Gastrocnemius medialis (tissue), 4 donors: ENCODE measurements around the gene KASH5. TPM values are rescaled to one million over a fixed set of nuclear protein-coding genes. Genes with fewer than 3 reads are reported as not detected.

Experiments used
- ATAC-seq, 2 donors: fragments of 150-250 bp; one replicate each; pipeline ENCODE4 v1.9.1; 2016
- DNase-seq, 2 donors: peaks; one replicate each; pipeline ENCODE4 v3.0.0-alpha.2; 2019
- H3K27ac ChIP-seq, 4 donors: fragments of 200-600 bp; sonication (generic); 1 replicate in 1 of 4; 2 replicates in 3 of 4; pipeline ENCODE4 v1.5.1; 2016 to 2018; ENCODE audit warnings: mild to moderate bottlenecking in 2 of 4, moderate library complexity in 1 of 4
- H3K27me3 ChIP-seq, 3 donors: fragments of 200-600 bp; sonication (generic) in 2 of 3; 1 replicate in 1 of 3; 2 replicates in 2 of 3; pipeline versions ENCODE4 v1.5.1 to v1.6.0; 2016 to 2019; ENCODE audit warnings: mild to moderate bottlenecking in 1 of 3, moderate library complexity in 1 of 3
- H3K36me3 ChIP-seq, 2 donors: fragments of 200-600 bp; sonication (generic) in 1 of 2; one replicate each; pipeline ENCODE4 v1.5.1; 2017 to 2018
- H3K4me1 ChIP-seq, 2 donors: fragments of 200-600 bp; sonication (generic) in 1 of 2; one replicate each; pipeline ENCODE4 v1.5.1; 2016 to 2017; ENCODE audit warnings: mild to moderate bottlenecking in 2 of 2
- H3K4me3 ChIP-seq, 4 donors: fragments of 200-600 bp; sonication (generic) in 3 of 4; 1 replicate in 1 of 4; 2 replicates in 3 of 4; pipeline ENCODE4 v1.5.1; 2016 to 2019; ENCODE audit warnings: mild to moderate bottlenecking in 2 of 4
- H3K9me3 ChIP-seq, 3 donors: fragments of 200-600 bp; sonication (generic) in 2 of 3; 1 replicate in 1 of 3; 2 replicates in 2 of 3; pipeline ENCODE4 v1.5.1; 2016 to 2019
- CTCF ChIP-seq, 5 experiments: fragments of 450-650 bp in 3 of 5; fragments of 200-600 bp in 2 of 5; sonication (generic) in 2 of 5; IDR thresholded peaks in 4 of 5; conservative IDR thresholded peaks in 1 of 5; 1 replicate in 4 of 5; 2 replicates in 1 of 5; pipeline ENCODE4 v1.5.1; 2016 to 2019; ENCODE audit warnings: antibody characterized with exemption in 5 of 5, mild to moderate bottlenecking in 3 of 5, moderate library complexity in 3 of 5
- POLR2A ChIP-seq, 2 donors: fragments of 450-650 bp; IDR thresholded peaks; one replicate each; pipeline ENCODE4 v1.6.1; 2017; ENCODE audit warnings: antibody characterized with exemption in 2 of 2, mild to moderate bottlenecking in 2 of 2, moderate library complexity in 2 of 2
- in situ Hi-C, 4 donors: fragments of 200-750 bp; cut with MboI; loops; one replicate each; pipeline versions ENCODE4 v1.15.0 to v1.8.0; 2017; ENCODE audit warnings: low sequenced_read_pairs in 4 of 4
- intact Hi-C: fragments of 100-400 bp; cut with DNase I; formaldehyde crosslinking; loops from one replicate; pipeline ENCODE4 v1.15.1; 2023; ENCODE audit warnings: low total_unique reads
- total RNA-seq, 4 donors: library from RNA; depleted of rRNA; stranded (reverse); fragments of >200 nt; gene quantifications; one replicate each; pipeline versions ENCODE4 v1.1.0 to v1.2.3, GENCODE V29; 2016

The KASH5 gene
- total RNA-seq, 4 donors from 2014 or later = not detected

DNA sequence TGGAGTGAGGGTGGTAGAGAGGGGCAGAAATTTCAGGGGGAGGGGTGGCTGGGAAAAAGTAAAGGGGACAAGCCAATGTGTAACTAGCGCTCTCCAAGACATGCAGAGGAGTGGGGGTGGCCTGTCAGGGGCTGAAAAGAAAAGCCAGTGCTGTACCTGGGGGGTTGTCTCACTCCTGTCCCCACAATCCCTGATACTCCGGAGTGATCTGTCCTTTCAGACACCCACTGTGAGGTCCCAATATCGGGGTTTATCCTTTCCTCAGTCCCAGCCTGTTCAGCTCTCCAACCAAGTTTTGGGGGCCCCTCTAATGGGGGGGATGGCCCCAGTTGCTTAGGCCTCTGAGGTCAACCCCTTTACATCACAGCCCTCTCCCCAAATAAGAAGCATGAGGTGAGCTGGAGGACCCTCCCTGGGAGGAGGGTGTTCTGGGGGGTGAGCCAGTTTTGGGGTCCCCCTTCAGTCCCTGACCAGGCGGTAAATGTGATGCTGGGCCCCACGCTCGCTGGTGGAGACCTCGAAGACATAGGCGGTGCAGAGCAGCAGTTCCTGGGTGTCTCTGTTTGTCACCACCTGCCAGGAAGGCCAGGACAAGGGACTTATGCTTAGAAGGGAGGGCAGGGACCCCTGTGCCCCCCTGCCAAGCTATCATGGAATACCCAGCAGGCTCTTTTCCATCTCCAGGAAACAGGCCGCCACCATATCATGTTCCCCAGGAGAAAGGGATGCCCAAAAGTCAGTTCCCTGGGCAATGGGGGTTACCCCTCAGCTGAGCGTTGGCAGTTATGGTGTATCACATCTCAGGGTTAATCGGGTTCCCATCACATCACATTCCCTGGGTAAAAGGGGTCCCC lies 47.0 kb upstream of the KASH5 start:
- Histone ChIP-seq H3K27me3 (peaks cover 0 to 21% (median 17%) of the 10 kb centered on the region in 3 donors), H3K9me3 (no peaks in the 10 kb centered on the region), H3K4me3 (no peak overlapping the region), H3K36me3 (no peaks in the 10 kb centered on the region), H3K4me1 (peaks cover 0 to 13% of the 10 kb centered on the region in 2 donors), H3K27ac (peak overlapping the region; percentile 45 to 79 (median 72))
- in situ Hi-C loops = no loop called here
- no peak for ATAC-seq
- no peak for TF ChIP-seq POLR2A (IDR thresholded peaks at IDR 0.05)
- TF ChIP-seq CTCF (IDR thresholded peaks at IDR 0.05 in 4 of 5, conservative IDR thresholded peaks at IDR 0.05 in 1 of 5) = no peak
- intact Hi-C loops = no loop called here
- no peak for DNase-seq

DNA sequence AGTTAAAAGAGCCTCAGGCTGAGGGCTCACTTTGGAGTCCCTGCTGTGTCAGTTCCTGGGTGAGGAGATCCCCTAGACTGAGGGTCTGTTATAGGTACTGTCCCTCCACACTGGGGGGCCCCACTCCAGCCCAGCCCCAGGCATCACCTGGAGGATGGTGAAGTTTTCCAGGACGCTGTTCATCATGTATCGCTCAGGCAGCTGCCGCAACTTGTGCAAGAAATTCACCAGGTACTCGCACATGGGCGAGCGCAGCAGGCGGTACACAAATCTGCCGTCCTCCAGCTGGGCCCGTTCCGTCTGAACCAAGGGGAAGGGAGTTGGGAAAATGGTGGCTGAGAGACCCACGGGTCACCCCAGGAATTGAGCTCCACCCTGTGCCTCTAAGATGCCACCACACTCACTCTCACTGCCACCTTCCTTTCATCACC lies 45.7 kb upstream of the KASH5 start:
- no peak for ATAC-seq

DNA sequence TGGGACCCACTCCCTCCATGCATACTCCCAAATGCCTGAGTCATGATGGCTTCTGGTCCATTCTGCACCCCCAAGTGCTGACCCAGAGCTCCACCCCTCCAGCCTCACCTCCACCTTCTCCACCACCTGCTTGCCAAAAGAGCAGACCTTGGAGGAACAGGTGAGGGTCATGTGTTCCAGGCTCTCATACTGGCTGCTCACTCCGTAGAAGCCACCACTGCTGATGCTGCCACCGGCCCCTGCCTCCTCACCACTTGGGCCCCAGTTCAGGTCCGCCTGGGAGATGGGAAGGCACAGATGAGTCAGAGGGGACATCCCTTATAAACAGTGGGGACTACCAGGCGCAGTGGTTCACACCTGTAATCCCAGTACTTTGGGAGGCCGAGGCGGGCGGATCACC lies 44.9 kb upstream of the KASH5 start:
- no peak overlapping the region for H3K27ac ChIP-seq
- no peaks in the 10 kb centered on the region for H3K36me3 ChIP-seq
- TF ChIP-seq CTCF (IDR thresholded peaks at IDR 0.05 in 4 of 5, conservative IDR thresholded peaks at IDR 0.05 in 1 of 5) (no peak), POLR2A (IDR thresholded peaks at IDR 0.05) (no peak)
- in situ Hi-C loops (no loop called here), intact Hi-C loops (no loop called here)
- H3K4me1 ChIP-seq = peaks cover 0 to 13% of the 10 kb centered on the region in 2 donors
- ATAC-seq (no peak), DNase-seq (no peak)
- peaks cover 0 to 18% (median 17%) of the 10 kb centered on the region in 3 donors for H3K27me3 ChIP-seq
- no peaks in the 10 kb centered on the region for H3K9me3 ChIP-seq
- H3K4me3 ChIP-seq = no peak overlapping the region

More for the DNA sequence above, 45.7 kb upstream of the KASH5 start:
- Histone ChIP-seq H3K27me3 (peaks cover 0 to 21% (median 17%) of the 10 kb centered on the region in 3 donors), H3K4me3 (no peak overlapping the region), H3K36me3 (no peaks in the 10 kb centered on the region), H3K27ac (no peak overlapping the region), H3K4me1 (peaks cover 0 to 13% of the 10 kb centered on the region in 2 donors), H3K9me3 (no peaks in the 10 kb centered on the region)
- intact Hi-C loops = no loop called here
- no peak for DNase-seq
- in situ Hi-C loops = no loop called here
- TF ChIP-seq CTCF (IDR thresholded peaks at IDR 0.05 in 4 of 5, conservative IDR thresholded peaks at IDR 0.05 in 1 of 5) (no peak), POLR2A (IDR thresholded peaks at IDR 0.05) (no peak)

GRCh38 chr19:49344505-49345423 lies 43.3 kb upstream of the KASH5 start:
- no peak for ATAC-seq
- no peak for TF ChIP-seq CTCF (IDR thresholded peaks at IDR 0.05 in 4 of 5, conservative IDR thresholded peaks at IDR 0.05 in 1 of 5)
- Histone ChIP-seq H3K4me1 (peaks cover 0 to 1% of the 10 kb centered on the region in 2 donors), H3K9me3 (no peaks in the 10 kb centered on the region), H3K4me3 (no peak overlapping the region), H3K27me3 (peaks cover 0 to 5% (median 5%) of the 10 kb centered on the region in 3 donors), H3K36me3 (no peaks in the 10 kb centered on the region), H3K27ac (no peak overlapping the region)
- DNase-seq = no peak
- in situ Hi-C loops (no loop called here), intact Hi-C loops (no loop called here)
